ENCODE data around the gene FMNL2.
"Not testable (repeated sequence)": the region's sequence is repeated elsewhere in the genome, so short reads cannot be mapped to it uniquely, and the experiment has no call there.

FMNL2 gene

DNA sequence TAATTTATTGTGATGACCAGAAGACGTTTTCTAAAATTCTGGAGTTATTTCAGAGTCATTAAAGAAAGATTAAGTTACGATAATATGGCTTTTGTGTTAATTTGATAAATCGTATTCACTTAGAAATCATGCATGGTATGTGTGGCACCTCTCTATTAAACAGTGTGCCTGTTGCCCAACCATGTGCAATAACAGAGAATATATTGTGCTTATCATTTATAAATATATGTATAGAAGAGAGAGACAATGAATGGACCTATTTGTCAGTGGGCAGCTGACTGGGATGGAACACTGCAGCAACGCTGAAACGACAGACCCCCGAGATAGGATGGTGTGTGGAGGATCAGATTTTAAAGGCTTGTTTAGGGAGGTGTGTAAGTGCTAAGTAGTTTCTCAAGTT lies 172.9 kb downstream of the FMNL2 start:
- DNase-seq (ENCODE audit: extremely low spot score, insufficient read length, low read depth) (no peak), FAIRE-seq (no peak)

DNA sequence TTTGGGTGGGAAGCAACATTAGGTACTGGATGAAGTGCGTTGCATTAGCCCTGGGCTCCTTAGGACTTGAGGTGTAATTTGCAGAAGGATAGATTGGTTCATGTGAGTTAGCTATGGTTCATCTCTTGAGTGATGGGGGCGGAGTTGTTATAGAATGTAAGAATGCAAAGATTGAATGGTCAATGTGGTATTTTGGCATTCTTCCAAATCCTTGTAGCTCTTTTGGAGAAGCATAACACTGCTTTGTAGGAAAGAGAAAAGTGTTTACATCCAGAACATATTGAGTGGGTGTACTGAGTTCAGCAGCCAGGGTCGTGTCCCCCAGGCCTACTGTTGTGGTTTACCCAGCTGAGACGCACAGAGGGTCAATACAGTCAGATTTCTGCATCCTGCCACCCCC lies 173.5 kb downstream of the FMNL2 start:
- FAIRE-seq (no peak), DNase-seq (ENCODE audit: extremely low spot score, insufficient read length, low read depth) (no peak)

DNA sequence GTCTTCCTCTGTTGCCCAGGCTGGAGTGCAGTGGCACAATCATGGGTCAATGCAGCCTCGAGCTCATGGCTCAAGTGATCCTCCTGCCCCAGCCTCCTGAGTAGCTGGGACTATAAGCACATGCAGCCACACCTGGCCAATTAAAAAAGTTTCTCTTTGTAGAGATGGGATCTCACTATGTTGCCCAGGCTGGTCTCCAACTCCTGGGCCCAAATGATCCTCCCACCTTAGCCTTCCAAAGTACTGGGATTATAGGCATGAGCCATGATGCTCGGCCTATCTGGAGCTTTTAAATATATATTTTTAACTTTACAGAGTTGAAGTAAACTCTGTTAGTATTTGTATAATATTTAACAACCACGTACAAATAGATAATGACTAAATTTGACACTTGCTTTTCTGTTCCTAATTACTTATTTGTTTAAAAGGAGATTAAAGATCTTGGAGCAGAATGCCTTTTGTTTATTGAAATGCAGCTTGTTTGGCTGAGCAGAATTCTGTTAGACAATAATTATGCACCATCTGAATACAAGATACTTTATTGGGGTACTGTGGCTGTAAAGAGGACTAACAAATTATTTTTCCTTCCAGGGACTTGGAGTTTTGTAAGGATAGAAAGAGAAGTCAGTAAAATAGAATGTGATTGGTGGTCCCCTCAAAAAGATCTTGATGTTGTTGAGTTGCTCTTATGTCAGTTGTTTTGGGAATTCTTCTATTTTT lies 175.0 kb downstream of the FMNL2 start:
- DNase-seq (ENCODE audit: extremely low spot score, insufficient read length, low read depth): no peak
- FAIRE-seq: no peak

DNA sequence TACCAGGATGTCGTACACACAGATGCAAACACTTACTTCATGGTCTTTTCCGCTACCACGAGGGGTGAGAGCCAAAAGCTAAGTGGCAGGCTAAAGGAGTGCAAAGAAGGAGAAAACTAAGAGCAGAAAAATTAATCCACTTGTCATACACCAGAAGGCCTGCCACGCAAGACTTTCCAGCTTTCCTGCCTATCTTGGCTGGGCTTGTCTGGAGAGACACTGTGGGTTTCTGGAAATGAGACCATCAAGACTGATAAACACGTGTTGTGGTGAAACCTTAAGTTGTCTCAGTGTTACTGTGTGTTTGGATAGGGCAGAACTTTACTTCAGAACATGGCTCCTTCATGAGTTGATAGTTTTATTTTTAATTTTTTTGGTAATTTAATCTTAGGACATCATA lies 175.6 kb downstream of the FMNL2 start:
- no peak for DNase-seq (ENCODE audit: extremely low spot score, insufficient read length, low read depth)
- FAIRE-seq: no peak

DNA sequence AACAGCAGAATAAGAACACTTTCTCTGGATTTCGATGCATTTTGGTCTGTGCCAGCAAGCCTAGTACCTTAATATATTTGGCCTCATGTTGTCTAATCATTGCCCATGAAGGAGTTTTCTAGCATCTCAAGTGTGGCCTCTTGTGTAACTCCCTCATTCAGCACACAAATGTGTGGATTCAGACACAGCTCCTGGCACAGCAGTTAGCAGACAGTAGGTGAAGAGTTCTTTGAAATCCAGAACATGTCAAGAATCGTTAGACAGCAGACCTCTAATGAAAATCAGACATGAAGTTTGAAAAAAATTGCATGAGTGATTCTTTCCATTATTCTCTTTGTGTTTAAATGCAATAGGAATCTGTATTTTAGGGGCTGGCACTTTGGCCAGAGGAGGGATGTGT lies 177.0 kb downstream of the FMNL2 start:
- no peak for FAIRE-seq
- DNase-seq (ENCODE audit: extremely low spot score, insufficient read length, low read depth): no peak

DNA sequence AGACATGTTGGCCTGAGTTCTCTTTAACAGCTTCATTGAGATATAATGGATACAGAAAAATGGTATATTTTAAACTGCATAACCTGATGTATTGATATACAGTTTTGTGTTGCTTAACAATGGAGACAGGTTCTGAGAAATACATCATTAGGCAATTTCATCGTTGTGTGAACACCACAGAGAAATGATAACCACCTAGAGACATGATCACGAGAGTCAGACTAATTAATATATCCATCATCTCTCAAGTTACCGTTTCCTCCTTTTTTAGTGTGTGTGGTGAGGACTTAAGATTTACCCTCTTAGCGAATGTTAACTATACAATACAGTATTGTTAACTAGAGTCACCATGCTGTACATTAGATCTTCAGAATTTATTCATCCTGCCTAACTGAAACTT lies 178.1 kb downstream of the FMNL2 start:
- DNase-seq (ENCODE audit: extremely low spot score, insufficient read length, low read depth): no peak
- FAIRE-seq: no peak

DNA sequence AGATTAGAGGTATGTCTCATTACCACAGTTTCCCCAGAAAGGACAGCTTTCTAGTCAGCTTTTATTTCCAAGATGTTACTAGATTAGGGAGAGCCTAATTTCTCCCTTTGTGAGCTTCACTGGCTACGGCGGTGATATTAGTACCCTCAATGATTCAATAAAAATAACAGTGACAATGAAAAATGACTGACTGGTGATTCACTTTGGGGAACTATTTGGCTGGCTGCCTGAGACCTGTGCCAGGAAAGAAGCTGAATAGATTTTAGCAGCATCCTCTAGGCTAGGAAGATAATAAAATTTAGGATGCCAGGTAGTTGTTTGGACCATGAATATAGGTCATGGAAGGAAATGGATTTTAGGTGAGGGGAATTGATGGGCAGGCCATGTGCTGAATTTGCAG lies 178.7 kb downstream of the FMNL2 start:
- no peak for FAIRE-seq

DNA sequence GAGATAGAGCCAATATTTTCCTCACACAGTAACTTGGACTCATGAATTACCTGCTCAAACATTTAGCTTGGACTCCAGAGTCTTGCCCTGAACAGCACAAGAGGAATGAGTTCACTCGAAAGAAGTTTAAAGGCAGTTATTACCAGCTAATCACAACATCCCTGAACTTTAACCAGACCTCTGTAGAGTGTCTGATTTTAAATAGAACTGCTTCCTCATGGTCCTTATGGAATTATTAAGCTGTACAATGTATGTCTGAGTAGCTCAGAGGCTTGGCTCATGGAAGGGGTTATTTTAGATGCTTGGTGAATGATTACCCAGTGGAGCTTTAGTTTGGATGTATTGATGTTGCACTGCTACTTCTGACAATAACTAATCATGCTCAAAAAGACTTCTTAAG lies 183.1 kb downstream of the FMNL2 start:
- FAIRE-seq: no peak
- no peak for DNase-seq (ENCODE audit: extremely low spot score, insufficient read length, low read depth)

More for the DNA sequence above, 178.7 kb downstream of the FMNL2 start:
- no peak for DNase-seq (ENCODE audit: extremely low spot score, insufficient read length, low read depth)

DNA sequence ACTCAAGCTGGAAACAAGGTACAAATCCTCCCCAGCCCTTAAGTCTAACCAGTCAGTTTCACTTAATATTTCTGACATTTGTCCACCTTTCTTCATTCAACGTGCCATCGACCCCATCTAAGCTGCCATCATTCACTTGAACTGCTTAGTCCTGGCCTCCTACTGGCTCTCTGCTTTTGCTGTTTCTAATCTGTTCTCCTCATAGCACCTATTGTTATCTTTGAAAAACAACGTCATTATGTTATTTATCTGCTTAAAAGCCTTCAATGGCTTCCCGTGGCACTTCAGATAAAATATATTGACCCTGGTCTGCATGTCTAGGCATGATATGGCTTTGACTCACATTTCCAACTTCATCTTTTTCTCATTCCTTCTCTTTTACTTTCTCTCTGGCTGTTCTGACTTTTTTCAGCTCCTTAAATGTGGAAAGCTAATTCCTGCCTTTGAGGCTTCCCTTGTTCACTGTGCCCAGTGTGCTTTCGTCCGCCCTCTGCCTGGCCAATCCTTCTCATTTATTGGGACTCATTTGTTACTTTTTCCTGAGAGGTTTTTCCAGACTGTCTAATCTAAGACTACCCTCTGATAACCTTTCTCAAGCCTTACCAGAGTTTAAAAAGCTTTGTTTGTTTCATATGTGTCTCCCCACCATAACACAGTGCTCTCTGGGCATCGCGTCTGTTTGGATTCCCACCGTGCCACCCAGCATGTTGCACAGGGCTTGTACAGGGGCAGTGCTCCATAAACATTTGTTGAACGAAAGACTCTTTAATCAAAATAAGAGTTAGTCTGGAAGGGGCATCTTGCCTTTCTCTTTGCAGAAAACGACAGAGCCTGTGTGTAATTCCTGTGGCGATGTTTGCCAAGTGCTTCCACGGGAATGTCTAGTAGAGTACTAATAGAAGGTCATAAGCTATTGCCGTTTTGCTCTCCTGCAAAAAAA lies 183.9 kb downstream of the FMNL2 start:
- FAIRE-seq (no peak), DNase-seq (ENCODE audit: extremely low spot score, insufficient read length, low read depth) (no peak)

DNA sequence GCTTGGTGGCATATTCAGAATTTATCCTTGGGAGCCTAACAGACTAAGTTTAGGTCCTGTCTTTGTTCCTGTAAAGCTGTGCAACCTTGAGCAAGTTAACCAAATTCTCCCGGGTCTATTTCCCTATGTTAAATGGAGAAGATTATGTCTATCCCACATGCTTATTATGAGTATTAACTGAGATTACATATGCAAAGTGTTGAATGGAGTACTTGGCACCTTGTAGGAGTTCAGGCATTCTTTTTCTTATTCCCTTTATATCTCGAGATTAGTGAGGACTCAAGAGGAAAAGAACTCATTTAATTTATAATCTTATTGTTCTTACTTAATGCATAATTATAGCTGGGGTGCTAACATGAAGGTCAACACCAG lies 184.6 kb downstream of the FMNL2 start:
- DNase-seq (ENCODE audit: extremely low spot score, insufficient read length, low read depth) (no peak), FAIRE-seq (no peak)

DNA sequence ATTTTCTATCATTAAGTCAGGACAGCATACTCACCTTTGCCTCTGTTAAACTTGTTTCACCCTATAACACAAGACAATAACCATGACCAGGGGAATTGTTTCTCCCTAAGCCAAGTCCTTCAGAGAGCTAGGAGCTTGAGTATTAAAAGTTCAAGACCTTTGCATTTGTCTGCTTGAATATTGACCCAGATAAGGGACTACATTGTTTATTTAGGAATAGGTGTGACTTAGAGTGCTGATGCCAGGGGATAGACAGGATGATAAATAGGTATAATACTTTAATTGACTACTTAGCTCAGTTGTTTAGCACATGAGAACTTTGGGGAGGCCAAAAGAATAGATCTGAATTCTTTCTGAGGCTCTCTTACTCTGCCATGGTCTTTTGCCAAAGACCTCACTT lies 185.8 kb downstream of the FMNL2 start:
- DNase-seq (ENCODE audit: extremely low spot score, insufficient read length, low read depth) (no peak), FAIRE-seq (no peak)

DNA sequence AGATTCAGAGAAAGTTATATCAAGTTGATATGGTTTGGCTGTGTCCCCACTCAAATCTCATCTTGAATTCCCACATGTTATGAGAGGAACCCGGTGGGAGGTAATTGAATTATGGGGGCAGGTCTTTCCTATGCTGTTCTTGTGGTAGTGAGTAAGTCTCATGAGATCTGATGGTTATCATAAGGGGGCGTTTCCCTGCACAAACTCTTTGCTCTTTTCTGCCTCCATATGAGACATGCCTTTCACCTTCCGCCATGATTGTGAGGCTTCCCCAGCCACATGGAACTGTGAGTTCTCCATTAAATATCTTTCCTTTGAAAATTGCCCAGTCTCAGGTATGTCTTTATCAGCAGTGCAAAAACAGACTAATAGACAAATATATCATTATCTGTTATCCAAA lies 187.5 kb downstream of the FMNL2 start:
- FAIRE-seq; DNase-seq (ENCODE audit: extremely low spot score, insufficient read length, low read depth): not testable (repeated sequence)

DNA sequence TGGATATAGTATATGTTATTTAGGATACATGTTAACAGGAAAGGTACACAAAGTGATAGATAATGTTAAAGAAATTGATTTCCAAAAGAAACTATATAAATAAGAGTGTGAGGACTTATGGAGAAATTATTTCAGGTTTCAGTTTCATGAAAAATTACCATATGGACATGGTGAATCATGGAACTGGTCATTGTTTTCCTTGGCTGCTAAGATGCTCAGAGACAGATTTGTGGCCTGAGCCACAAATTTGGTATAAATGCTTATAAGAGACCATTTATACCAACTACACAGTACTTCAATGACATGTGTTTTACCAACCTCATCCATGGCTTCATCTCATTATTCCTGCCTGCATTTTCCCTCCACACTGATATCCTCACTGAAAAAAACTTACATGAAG lies 188.1 kb downstream of the FMNL2 start:
- FAIRE-seq: no peak

DNA sequence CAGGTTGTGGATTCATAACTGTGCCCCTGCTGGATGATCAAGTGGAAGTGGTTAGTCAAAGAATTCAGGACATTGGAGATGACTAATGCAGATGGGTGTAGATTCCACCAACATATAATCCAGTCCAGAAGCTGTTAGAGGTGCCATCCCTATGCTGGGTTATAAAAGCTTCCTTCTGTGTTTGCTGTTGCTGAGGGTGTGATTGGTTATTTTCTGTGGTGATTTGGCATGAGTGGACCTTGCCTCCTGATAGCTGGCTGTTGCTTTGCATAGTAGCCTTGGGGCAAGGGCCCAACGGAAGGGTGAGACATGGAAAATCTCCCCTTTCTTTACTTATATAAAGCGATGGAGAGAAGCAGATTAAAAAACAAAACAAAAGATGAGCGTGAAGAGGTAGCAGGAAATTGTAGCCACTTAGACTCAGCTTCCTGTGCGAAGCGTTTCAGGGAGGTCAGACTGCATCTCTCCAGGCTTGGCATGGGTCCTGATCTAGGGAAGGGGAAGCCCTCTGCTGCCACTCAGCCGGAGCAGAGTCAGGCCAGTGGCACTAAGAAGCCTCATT lies 190.4 kb downstream of the FMNL2 start:
- FAIRE-seq: no peak
- no peak for DNase-seq (ENCODE audit: extremely low spot score, insufficient read length, low read depth)

More for the DNA sequence above, 188.1 kb downstream of the FMNL2 start:
- DNase-seq (ENCODE audit: extremely low spot score, insufficient read length, low read depth): no peak

DNA sequence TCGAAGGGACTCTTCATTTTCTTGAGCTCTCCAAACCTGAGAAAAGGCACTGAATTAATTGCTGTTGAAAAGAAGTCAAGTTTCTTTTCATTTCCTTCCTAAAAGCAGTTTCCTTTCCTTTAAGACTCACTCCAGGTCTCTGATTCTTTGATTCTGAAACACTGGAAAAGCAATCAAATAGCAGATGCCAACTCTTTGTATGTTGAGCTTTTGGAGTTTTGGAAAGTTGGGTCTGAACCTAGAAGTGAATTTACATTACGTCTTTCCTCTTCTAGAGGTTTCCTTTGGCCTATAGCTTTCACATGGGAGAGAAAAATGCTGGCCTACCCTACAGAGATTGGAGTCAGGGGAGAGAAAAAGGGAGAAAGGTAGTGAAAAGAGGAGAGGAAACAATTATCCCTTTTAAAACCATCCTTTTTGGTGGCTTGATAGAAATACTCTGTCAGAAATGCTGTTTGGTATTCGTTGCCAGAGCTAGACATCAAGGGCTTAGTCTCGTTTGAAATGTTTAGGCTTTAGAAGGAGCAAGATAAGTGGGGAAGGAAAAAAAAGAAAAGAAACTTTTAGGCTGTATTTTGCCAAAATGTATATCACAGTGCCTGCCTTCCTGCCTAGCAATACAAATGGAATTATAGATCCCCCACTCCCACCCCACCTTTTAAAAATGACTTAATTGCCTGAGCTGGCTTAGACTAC lies 194.6 kb downstream of the FMNL2 start:
- FAIRE-seq: no peak
- DNase-seq (ENCODE audit: extremely low spot score, insufficient read length, low read depth): no peak

DNA sequence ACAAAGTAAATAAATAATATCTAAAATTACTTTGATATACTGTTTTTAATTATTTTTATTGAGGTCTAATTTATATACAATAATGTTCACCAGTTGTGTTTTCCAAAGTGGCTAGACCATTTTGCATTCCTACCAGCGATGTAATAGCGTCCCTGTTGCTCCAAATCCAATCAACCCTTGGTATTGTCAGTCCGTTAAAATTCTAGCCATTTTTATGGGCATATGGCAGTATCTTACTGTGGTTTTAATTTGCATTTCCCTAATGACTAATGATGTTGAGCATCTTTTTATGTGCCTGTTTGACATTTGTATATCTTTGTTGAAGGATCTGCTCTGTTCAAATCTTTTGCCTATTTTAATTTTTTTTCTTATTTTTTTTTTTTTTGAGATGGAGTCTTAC lies 197.3 kb downstream of the FMNL2 start:
- no peak for FAIRE-seq
- DNase-seq (ENCODE audit: extremely low spot score, insufficient read length, low read depth): no peak

DNA sequence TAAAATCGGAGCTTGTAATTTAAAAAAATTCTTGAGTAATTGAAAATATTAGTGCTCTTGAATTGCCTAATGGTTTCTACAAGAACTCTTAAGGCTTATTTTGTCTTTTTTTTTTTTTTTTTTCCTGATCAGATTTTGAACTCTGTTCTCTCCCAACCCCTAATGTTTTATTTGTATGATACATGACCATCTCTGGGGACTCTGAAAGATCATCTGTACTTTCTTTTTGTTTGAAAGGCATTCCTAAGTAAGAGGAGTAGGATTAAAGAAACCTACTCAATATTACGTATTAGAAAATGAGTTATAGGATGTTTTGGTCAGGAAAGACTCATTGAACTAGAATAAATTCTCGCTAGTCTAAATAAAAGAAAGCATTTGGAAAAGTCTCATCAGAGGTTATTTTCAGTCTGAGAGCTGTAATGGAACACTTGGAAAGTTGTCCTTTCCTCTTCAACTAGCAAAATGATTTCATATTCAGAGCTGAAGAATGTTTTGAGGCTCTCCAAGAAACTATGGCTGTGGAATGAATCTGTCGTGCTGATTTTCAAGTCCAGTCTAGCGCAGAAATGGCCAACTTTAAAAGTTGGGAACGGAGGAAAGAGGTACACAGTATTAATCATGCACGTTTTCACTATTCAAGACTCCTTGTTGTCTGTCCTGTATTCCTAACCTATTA lies 199.6 kb downstream of the FMNL2 start:
- DNase-seq (ENCODE audit: extremely low spot score, insufficient read length, low read depth): no peak
- no peak for FAIRE-seq

DNA sequence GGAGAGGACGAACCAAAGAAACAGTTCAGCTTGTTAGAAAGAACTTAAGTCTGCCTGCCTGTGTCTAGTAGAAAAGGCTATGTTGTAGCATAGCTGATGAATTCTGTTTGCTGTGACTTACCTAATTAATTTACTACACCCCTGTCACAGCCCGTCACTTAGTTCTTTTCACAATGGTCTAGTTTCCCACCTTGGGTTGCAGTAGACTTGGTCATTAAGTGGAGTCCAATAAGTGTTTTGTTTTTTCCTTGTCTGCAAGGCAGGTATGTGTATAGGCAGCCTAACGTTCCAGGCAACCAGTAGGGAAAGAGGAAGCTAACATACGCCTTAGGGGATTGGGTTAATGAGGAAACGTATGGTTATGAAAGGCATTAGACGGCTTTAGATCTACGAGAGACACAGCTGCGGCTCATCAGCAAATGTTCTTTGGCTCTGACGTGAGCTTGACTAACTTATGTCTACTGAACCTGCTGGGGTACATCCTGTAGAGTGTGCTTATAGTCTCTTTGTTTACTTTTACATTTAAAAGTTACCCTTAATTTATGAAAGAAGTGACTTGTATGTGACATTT lies 202.2 kb downstream of the FMNL2 start:
- no peak for DNase-seq (ENCODE audit: extremely low spot score, insufficient read length, low read depth)
- FAIRE-seq: no peak

DNA sequence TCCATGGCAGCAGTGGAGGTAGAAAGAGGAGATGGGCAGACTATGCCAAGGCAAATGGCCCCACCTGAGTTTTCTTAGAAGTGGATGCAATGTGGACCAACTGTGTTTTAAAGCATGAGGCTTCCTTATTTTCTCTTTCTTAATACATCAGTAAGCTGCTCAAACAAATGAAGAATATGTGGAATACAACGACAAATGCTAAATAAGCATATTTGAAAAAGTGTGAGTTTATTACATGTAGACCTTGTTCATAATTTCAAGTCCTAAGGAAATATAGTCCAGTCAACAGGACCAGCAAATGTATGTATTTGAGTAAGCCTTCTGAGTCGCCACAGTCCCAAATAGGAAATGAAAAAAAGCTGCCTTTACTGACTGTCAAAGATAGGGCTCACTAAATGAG lies 204.4 kb downstream of the FMNL2 start:
- DNase-seq (ENCODE audit: extremely low spot score, insufficient read length, low read depth) (no peak), FAIRE-seq (no peak)

DNA sequence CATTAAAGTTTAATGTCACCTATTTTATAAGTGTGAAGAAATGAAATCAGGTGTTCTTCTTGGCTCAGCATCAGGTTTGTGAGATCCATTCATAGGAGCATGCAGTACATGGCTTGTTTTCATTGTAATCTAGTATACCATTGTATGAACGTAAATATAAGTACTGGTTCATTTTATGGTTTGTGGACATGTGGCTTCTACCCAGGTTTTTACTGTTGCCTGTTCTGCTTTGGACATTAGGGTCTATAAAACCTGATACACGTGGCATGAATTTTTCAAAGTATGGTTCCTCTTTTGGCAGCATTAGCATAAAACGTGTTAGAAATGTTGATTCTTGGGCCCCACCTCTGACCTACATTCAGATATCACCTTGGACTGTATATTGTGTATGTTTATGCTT lies 206.7 kb downstream of the FMNL2 start:
- FAIRE-seq (no peak), DNase-seq (ENCODE audit: extremely low spot score, insufficient read length, low read depth) (no peak)

Data from GM18507 (cell line).